Head of caudate nucleus (tissue), 42 donors: ENCODE data around the gene ZSWIM3.

Experiments used
- DNase-seq, 42 donors: peaks; one replicate each; pipeline versions ENCODE4 v3.0.0 to v3.0.0-alpha.2; 2020 to 2021; ENCODE audit warnings: mixed read lengths in 7 of 42
- intact Hi-C: fragments of 100-400 bp; cut with DNase I; formaldehyde crosslinking; loops from one replicate; pipeline ENCODE4 v1.15.0; 2022

ZSWIM3 gene

DNA sequence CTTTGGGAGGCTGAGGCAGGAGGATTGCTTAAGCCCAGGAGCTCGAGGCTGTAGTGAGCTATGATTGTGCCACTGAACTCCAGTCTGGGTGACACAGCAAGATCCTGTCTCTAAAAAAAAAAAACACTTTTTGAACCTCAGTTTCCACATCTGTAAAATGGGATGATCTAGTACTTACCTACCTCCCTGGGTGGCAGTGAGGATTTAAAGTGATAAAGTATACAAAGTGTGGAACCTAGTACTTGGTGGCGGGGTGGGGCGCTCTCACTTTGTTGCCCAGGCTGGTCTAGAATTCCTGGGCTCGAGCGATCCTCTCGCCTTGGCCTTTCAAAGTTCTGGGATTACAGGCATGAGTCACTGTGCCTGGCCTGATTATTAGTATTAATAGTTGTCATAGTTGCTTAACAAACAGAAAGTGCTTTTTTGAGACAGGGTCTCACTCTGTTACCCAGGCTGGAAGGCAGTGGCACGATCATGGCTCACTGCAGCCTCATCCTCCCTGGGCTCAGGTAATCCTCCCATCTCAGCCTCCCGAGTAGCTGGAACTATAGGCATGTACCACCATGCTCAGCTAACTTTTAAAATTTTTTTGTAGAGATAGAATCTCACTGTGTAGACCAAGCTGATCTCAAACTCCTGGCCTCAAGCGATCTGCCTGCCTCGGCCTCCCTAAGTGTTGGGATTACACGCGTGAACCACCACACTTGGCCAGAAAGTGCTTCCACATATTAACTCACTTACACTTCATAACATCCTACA, 61.5 kb downstream of the ZSWIM3 start:
- intact Hi-C loops = no loop called here
- no peak for DNase-seq

DNA sequence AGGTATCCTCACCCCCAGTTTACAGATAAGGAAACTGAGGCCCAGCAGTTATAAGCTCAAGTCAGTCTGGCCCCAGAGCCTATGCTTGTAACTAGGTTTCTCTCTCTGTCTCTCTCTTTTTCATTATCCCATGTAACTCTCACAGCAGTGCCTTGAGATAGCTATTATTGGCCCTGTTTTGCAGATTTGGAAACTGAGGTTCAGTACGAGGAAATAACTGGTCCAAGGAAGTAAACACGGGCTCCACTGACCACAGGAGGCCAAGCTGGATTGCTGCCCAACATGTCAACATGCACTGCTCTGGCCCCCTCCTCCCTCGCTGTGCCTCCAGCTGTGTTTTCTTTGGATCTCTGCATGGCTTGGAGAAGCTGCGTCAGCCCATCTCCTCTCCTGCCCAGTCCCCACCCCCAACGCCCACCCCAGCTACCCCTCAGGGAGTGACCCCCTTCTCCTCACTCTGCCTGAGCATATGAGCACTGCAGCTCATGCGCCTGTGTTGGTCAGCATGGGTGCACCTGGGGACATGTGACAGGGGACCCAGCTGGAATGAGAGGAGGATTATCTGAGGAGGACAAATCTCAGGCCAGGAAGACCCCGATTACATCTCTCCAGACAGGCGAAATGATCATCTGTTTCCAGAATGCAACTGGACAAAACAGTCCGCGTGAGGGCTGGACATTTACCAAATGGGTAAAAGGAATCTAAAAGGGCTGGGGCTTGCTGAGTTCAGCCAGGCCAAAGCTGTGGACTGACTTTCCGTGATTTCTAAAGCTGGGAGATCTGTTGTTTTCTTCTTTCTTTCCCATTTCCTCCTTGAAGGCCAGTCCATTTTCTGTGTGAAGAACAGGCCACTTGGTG, 62.4 kb downstream of the ZSWIM3 start:
- intact Hi-C loops = no loop called here
- peak in 1 of 42 donors; percentile 8 for DNase-seq

DNA sequence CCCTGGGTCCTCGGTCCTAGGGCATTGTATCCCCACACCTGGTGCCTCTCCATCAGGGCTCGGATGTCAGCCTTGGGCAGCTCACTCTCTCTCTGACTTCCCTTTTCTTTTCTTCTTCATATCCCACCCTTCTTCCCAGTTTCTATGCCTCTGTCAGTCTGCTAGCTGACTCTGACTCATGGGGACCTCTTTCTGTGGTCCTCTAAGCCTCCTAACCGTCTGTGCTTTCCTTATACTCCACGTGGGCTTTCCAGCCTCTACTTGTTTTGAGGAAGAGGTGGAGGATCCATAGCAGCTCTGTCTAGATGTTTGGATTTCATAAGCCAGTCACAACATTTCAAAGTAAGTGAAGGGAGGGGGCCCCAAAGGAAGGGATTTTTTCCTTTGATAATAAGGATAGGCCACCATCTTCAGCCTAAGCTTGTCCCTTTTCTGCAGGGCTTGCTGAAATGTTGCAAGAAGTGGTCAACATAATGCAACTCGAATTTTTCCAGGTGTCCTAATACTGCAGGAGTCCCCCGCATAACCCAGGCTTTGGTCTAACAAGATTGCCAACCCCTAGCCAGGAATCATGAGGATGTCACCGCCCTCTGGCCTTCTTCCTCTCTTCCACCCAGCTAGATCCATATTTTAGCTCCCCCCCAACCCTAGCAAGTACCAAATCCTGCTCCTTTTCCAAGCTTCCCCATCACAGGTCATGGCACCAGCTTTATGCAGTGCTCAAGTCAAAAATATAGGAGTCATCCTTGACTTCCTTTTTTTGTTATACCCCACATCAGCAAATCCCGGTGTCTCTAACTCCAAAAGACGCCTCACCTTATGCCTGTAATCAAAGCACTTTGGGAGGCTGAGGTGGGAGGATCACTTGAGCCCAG, 63.3 kb downstream of the ZSWIM3 start:
- intact Hi-C loops = no loop called here

DNA sequence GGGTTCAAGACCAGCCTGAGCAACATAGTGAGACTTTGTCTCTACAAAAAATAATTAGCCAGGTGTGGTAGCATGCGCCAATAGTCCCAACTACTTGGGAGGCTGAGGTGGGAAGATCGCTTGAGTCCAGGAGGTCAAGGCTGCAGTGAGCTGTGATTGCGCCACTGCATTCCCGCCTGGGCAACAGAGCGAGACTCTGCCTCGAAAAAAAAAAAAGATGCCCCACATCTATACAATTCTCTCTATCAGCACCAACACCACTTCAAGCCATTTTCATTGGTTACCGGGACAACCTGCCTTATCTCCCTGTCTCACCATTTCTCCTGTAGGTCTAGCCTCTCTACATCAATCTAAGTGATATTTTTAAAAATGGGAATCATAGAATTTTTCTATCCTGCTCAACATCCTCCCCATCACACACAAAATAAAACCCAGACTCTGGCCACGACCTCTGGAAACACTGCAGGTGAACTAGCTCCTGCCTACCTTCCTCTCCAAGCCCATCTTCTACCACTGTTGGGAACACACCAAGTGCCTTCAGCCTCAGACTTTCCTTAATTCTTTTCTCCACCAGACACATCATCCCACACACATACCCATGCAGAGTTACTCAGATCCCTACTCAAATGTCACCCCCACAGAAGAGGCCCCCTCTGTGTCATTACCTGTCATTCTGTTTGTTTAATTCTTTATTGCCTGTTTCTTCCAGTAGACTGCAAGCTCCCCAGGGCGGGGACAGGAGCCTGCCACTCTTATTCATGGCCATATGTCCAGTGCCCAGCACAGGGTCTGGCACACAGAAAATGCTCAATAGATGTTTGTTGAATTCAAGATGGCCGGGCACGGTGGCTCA, 64.1 kb downstream of the ZSWIM3 start:
- intact Hi-C loops = no loop called here
- no peak for DNase-seq

More for the DNA sequence above, 63.3 kb downstream of the ZSWIM3 start:
- no peak for DNase-seq

DNA sequence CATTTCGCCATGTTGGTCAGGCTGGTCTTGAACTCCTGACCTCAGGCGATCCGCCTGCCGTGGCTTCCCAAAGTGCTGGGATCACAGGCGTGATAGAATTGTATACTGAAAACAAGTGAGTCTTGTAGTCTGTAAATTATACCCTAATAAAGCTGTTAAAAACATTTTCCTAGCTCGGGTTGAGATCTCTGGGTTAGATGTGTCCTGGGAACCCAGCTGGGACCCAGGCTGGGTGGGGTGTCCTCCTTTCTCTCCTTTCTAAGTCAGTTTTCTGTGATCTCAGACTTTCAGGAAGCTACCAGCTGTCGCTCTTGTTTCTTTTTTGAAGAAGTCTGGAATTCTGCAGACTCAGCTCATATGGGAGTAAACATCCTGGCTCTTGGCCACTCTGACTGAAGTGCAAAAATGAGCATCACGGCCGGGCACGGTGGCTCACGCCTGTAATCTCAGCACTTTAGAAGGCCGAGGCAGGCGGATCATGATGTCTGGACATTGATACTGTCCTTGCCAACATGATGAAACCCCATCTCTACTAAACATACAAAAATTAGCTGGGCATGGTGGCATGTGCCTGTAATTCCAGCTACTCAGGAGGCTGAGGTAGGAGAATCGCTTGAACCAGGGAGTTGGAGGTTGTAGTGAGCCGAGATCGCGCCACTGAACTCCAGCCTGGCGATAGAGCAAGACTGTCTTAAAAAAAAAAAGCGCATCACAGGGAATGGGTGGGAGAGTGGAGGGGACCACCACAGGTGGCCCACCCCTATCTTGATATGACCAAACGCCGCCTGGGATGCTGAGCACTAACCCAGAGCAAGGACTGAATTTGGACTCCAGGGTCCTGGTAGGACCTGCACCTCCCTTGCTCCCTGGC, 67.2 kb downstream of the ZSWIM3 start:
- intact Hi-C loops = no loop called here
- DNase-seq = peak in 2 of 42 donors; percentile 18 to 38

DNA sequence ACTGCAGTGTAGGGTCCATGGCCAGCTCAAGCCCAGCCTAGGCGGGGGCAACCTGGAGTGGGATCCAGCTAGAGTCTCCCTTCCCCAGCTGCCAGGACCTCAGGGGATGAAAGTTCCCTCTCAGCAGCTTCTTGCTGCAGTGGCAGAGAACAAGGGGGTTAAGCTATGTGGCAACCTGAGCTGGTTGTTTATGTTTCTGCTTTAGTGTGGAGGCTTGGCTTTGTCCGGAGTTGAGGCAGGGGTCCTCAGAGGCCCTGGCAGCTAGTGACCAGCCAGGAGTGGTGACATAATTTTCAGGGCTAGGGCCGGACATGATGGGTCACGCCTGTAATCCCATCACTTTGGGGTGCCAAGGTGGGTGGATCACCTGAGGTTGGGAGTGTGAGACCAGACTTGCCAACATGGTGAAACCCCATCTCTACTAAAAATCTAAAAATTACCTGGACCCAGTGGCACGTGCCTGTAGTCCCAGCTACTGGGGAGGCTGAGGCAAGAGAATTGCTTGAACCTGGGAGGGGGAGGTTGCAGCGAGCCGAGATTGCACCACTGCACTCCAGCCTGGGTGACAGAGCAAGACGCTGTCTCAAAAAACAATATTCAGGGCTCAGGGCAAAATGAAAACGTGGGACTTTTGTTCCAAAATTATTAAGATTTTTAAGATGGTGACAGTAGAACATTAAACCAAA, 68.5 kb downstream of the ZSWIM3 start:
- DNase-seq = no peak
- intact Hi-C loops = no loop called here

DNA sequence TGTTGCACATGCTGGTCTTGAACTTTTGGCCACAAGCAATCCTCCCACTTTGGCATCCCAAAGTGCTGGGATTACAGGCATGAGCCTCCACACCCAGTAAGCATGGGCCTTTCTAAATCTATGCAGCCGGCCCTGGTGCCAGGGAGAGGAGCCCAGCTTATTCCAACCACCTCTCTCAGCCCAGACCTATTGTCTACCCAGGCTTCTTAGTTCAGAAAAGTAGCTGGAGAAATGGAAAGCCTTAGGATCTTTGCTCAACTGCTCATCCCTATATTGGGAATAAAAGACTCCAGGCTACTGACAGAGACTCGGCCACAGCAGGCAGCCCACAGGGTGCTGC, 69.3 kb downstream of the ZSWIM3 start:
- DNase-seq = no peak
- intact Hi-C loops = no loop called here

DNA sequence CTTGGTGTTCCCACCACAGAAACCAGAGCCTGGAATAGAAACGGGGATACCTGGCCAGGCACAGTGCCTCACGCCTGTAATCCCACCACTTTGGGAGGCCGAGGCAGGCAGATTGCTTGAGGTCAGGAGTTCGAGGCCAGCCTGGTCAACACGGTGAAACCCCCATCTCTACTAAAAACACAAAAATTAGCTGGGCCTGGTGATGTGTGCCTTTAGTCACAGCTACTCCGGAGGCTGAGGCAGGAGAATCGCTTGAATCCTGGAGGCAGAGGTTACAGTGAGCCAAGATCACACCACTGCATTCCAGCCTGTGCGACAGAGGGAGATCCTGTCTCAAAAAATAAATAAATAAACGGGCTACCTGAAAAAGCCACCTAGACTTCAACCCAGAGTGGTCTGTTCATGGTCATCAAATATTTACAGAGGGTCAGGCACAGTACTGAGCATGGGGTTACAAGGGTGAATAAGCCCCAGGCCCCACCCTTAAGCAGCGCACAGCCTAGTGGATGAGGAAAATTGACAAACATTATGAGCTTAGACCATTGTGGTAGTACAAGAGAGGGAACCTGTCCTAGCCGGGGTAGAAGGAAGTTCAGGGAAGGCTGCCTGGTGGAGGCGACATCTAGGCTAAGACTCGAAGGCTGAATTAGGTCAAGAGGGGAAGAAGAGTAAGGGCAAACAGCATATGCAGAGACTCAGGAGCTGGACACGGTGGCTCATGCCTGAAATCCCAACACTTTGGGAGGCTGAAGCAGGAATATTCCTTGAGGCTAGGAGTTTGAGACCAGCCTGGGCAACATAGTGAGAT, 69.9 kb downstream of the ZSWIM3 start:
- DNase-seq = no peak
- intact Hi-C loops = no loop called here
